ENCODE results near the gene IL33. TPM values are rescaled to one million over a fixed set of nuclear protein-coding genes. Genes with fewer than 3 reads are reported as not detected.

Gene IL33
- total RNA-seq, 1 experiment from 2014 or later, result not detected

- TF ChIP-seq CTCF (IDR thresholded peaks at IDR 0.05; ENCODE audit: unreplicated experiment), result no peak
- Mint-ChIP-seq H3K4me3 (ENCODE audit: unreplicated experiment) (no peak overlapping the region), H3K4me1 (ENCODE audit: insufficient read depth, unreplicated experiment) (no peaks in the 10 kb centered on the region), H3K36me3 (ENCODE audit: insufficient read depth, unreplicated experiment) (no peaks in the 10 kb centered on the region), H3K27me3 (ENCODE audit: insufficient read depth, unreplicated experiment) (no peaks in the 10 kb centered on the region), H3K27ac (ENCODE audit: low read depth, unreplicated experiment) (no peak overlapping the region), H3K9me3 (ENCODE audit: unreplicated experiment) (no peaks in the 10 kb centered on the region)
- POLR2A ChIA-PET, result no interaction called here
- no TSS peak for BruUV-seq (replicated peaks)
- no peak for DNase-seq (ENCODE audit: unreplicated experiment)
- CTCF ChIA-PET, result interaction anchor here (0.7 to 0.8 kb wide), 2 partner anchors 10 to 12 kb away, joined by 5 to 6 read pairs; no protein-coding TSS in a partner anchor
- intact Hi-C loops (cut with micrococcal nuclease), result no loop called here
These were observed 28.3 kb upstream of the IL33 start for GRCh38 chr9:6187272-6187671.

- no peaks in the 10 kb centered on the region for H3K9me3 Mint-ChIP-seq (ENCODE audit: unreplicated experiment)
- POLR2A ChIA-PET, result interaction anchor here (1.1 kb wide), 2 partner anchors 29 to 108 kb away, joined by 3 to 4 read pairs; no protein-coding TSS in a partner anchor
- no peaks in the 10 kb centered on the region for H3K36me3 Mint-ChIP-seq (ENCODE audit: insufficient read depth, unreplicated experiment)
- H3K4me1 Mint-ChIP-seq (ENCODE audit: insufficient read depth, unreplicated experiment), result no peaks in the 10 kb centered on the region
- CTCF ChIA-PET, result interaction anchor here (0.7 kb wide), 1 partner anchor 90 kb away, joined by 3 read pairs; no protein-coding TSS in a partner anchor
- TF ChIP-seq CTCF (IDR thresholded peaks at IDR 0.05; ENCODE audit: unreplicated experiment), result no peak
- no peaks in the 10 kb centered on the region for H3K27me3 Mint-ChIP-seq (ENCODE audit: insufficient read depth, unreplicated experiment)
- intact Hi-C loops (cut with micrococcal nuclease), result no loop called here
- no TSS peak for BruUV-seq (replicated peaks)
- no peak for DNase-seq (ENCODE audit: unreplicated experiment)
- no peak overlapping the region for H3K4me3 Mint-ChIP-seq (ENCODE audit: unreplicated experiment)
- no peak overlapping the region for H3K27ac Mint-ChIP-seq (ENCODE audit: low read depth, unreplicated experiment)
These were observed 27.1 kb upstream of the IL33 start for GRCh38 chr9:6188466-6188865.

DNA sequence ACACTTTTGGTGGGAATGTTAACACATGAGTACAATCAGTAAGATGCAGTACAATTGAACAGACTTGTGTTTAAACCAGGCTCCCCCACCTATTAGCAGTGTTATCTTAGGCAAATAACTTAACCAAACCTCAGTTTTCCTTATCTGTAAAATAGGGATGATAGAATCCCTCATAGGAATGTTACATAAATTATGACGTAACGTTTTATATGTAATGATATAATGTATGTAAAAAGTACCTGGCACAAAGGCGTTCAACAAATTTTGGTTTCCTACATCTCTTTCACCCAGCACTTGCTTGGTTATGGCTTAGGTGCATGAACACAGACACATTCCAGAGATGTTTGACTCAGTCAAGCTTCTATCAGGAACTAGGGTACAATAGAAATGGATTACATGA lies 26.7 kb upstream of the IL33 start:
- ChIA-PET POLR2A (interaction anchor here (1.1 kb wide), 2 partner anchors 29 to 108 kb away, joined by 3 to 4 read pairs; no protein-coding TSS in a partner anchor), CTCF (interaction anchor here (0.7 kb wide), 1 partner anchor 89 kb away, joined by 3 read pairs; no protein-coding TSS in a partner anchor)
- no peak overlapping the region for H3K27ac Mint-ChIP-seq (ENCODE audit: low read depth, unreplicated experiment)
- no peak for TF ChIP-seq CTCF (IDR thresholded peaks at IDR 0.05; ENCODE audit: unreplicated experiment)
- no peak for DNase-seq (ENCODE audit: unreplicated experiment)
- BruUV-seq (replicated peaks), result no TSS peak
- H3K27me3 Mint-ChIP-seq (ENCODE audit: insufficient read depth, unreplicated experiment), result no peaks in the 10 kb centered on the region
- no peaks in the 10 kb centered on the region for H3K9me3 Mint-ChIP-seq (ENCODE audit: unreplicated experiment)
- intact Hi-C loops (cut with micrococcal nuclease), result no loop called here
- no peak overlapping the region for H3K4me3 Mint-ChIP-seq (ENCODE audit: unreplicated experiment)
- no peaks in the 10 kb centered on the region for H3K36me3 Mint-ChIP-seq (ENCODE audit: insufficient read depth, unreplicated experiment)
- no peaks in the 10 kb centered on the region for H3K4me1 Mint-ChIP-seq (ENCODE audit: insufficient read depth, unreplicated experiment)

GRCh38 chr9:6194934-6195333 lies 20.7 kb upstream of the IL33 start:
- no peaks in the 10 kb centered on the region for H3K9me3 Mint-ChIP-seq (ENCODE audit: unreplicated experiment)
- H3K27me3 Mint-ChIP-seq (ENCODE audit: insufficient read depth, unreplicated experiment), result no peaks in the 10 kb centered on the region
- no peaks in the 10 kb centered on the region for H3K36me3 Mint-ChIP-seq (ENCODE audit: insufficient read depth, unreplicated experiment)
- ChIA-PET CTCF (interaction anchor here (0.6 to 1.6 kb wide), 6 partner anchors 9 to 111 kb away, joined by 3 to 9 read pairs (median 3); no protein-coding TSS in a partner anchor), POLR2A (interaction anchor here (0.7 kb wide), 1 partner anchor 87 kb away, joined by 3 read pairs; no protein-coding TSS in a partner anchor)
- no peak for TF ChIP-seq CTCF (IDR thresholded peaks at IDR 0.05; ENCODE audit: unreplicated experiment)
- H3K4me1 Mint-ChIP-seq (ENCODE audit: insufficient read depth, unreplicated experiment), result no peaks in the 10 kb centered on the region
- no peak overlapping the region for H3K4me3 Mint-ChIP-seq (ENCODE audit: unreplicated experiment)
- H3K27ac Mint-ChIP-seq (ENCODE audit: low read depth, unreplicated experiment), result no peak overlapping the region
- no TSS peak for BruUV-seq (replicated peaks)
- peak; percentile 27 for DNase-seq (ENCODE audit: unreplicated experiment)
- intact Hi-C loops (cut with micrococcal nuclease), result no loop called here
